GM21447 (cell line): Measurements from ENCODE around the gene CARMIL1.

Experiments used
- ATAC-seq: cut with Tn5 transposase; IDR thresholded peaks from one replicate; pipeline ENCODE4 v1.9.1; 2021; ENCODE audit not compliant: unreplicated experiment

The CARMIL1 gene

DNA sequence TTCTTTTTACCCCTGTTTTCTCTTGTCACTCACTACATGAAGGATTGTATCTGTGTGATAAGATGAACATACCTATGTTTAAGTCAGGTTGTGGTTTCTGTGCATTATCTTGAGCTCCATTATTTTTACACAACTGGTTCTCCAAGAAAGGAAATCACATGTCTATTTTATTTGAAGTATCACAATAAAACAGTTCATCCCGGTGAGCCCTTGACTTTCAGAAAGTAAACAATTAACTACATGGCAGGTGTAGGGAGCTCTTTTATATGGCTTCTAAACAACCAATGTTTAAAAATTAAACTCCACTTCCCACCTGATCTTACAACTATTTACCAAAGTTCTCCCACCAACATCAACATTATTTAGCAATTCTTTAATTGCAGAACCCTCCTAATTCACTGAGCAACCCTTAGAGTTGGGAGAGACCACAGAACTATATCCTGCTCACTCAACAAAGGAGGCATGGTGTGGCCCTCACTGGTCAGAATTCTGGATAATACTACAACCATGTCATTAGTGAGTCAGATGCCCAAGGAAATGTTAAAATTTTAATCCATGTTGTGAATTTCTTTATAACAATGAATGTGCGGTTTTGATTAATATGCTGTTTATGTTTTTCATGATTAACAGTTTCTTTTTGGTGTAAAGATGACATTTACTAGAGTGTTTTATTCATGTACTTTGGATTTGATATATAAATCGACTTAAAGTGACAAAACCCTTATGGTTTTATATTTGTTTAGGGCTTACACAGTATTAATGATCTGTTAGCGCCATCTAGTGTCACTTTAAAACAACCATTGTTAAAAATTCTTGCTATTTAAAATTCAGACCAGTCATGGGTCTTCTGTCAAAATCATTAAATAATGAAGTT lies 322.9 kb downstream of the CARMIL1 start:
- ATAC-seq, result no peak

DNA sequence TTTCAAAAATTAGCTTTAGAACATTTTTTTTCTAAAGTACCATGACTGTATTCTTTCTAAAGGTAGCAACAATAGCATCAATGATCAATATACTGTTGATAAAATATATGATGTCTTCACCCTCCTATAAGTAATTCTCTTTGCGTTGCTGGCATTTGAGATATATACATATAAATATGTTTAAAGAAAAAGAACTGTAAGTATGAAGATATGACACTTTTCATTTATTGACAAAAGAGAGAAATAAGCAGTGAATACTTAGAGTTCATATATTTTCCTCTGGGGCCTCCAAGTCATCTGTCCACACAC lies 323.5 kb downstream of the CARMIL1 start:
- no peak for ATAC-seq

DNA sequence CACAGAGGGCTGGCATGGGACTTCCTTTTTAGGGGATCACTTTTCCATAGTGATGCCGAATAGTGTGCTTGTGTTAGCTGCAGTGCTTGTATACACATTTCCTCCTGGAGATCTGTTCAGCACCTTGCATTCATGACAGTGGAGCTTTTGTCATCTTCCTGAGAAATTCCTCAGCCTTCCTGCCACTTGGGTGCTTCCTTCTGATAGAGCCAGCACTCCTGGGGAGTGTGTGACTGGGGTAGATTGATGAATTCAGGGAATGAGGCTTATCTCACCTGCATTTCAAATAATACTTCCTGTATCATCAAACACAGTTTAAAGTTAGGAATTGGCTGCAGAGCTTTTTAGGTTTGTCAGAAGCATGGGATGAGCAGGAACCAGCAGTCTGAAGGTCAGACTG lies 324.1 kb downstream of the CARMIL1 start:
- ATAC-seq, result no peak

DNA sequence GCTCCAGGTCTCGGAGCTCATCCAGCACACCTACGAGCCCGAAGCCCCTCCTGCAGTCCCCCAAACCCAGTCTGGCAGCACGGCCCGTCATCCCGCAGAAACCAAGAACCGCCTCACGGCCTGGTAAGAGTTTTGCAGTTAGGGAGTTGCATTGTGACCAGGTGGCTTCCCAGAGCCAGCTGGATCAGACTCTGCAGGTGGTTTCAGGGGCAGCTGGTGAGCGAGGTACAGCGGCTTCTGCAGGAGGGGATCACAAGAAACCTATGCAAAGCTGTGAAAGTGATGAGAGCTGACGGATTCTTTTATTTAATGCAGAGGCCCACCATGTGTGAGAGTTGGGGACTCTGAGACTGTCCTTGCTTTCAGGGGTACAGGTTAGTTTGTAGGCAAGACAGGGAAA lies 327.0 kb downstream of the CARMIL1 start:
- ATAC-seq, result no peak

DNA sequence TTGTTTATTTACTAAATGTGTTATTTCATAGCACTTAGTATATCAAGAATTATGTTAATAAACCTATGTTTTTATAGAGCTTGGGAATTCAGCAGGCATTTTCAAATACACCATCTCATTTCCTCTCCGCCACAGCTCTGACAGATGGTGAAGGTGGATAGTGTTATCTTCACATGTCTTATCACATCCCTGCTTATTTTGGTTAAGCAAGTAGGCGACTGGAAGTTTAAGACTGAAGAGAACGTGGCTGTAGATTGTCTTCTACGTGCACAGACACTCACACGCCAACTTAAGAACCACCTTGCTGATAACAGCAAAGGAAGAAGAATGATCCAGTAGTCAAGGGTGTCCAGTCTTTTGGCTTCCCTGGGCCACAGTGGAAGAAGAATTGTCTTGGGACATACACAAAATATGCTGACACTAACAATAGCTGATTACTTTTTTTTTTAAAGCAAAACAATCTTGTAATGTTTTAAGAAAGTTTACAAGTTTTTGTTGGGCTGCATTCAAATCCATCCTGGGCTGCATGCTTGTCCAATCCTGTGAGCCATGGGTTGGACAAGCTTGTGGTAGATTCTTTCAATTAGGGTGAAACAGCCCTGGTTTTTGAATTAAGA lies 329.5 kb downstream of the CARMIL1 start:
- ATAC-seq, result no peak

DNA sequence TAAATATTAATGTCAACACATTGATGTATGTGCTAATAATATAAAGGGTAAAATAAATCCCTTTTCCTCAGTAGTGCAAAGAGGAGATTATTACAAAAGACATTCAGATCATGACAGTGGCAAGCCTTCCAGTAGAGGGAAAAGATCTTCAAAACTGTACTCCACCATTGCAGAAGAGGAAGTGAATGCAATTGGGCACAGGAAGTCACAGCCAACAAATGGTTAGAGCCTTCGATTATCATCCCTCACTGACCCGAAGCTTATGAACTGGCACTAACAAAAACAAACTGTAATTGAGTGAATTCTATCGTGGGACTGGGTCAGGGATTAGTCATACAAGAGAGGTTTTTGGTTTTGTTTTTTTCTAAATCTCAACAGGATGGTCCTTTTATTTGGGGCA lies 333.5 kb downstream of the CARMIL1 start:
- no peak for ATAC-seq

DNA sequence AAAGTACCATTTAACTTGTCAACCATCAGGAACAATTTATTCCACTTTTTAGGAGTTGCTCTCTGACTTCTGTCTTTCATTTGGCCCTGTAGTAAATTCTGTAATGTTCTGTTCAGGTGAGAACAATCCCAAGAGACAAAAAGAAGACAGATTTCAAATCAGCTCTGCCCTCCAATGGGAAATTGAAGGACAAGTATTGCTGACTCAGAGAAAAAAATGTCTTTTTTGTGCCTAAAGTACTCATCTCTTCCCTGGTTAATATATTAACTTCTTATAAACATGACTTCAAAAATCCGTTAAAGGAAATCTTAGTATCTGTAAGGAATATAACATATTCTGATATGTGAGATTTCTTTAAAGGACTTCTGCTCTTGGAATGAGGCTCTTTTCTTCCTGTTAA lies 334.2 kb downstream of the CARMIL1 start:
- no peak for ATAC-seq

DNA sequence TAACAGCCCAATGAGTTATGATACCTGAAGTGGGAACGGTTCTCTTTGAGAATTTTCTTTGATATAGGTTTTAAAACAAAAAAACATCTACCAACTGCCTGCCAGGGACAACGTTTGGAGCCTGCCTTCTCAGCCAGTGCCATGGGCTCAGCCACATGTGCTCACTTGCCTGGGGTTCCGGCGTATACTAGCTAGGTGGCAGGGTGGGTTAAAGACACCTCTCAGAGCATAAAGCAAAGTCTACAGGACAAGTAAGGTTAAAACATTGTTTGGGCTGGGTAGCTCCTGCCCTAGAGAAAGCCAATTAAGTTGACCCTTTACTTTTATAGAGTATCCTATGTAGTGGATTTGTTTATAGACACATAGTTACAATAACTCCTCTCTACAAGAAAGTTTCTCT lies 334.9 kb downstream of the CARMIL1 start:
- ATAC-seq, result no peak

DNA sequence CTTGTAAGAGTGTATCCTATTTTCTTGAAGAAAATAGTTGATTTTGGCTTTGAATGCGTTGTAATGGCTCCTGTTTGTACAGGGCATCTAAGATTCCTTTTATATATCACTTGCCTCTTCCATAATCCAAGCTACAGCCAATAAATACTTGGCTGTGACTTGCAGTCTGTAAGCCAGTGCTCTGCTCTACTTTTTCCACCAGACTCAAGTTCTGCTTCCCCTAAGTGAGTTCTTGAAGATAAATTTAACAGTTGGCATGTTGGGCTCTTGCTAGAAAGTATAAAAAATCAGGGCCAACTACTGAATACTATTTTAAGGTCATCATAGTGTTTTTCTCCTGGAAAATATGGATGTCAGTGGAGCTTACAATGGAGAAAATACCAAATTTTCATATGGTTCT lies 336.3 kb downstream of the CARMIL1 start:
- no peak for ATAC-seq

DNA sequence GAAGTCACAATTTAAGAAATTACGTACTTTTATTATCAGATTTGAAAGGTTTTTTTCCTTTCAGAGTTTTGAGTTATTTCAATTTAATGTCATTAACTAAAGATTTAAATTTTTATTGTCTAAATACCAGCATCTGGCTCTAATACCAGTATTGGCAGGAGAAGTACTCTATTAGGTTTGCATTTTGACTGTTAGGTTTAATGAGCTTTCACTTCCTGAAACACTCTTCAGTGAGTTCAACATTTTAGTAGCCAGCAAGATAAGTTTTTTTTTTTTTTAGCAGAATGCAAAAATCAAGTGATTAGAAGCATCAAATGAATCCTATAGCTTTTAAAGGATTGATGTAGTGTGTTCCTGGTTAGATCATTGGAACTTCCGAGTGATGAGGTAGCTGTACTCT lies 338.8 kb downstream of the CARMIL1 start:
- ATAC-seq, result no peak

DNA sequence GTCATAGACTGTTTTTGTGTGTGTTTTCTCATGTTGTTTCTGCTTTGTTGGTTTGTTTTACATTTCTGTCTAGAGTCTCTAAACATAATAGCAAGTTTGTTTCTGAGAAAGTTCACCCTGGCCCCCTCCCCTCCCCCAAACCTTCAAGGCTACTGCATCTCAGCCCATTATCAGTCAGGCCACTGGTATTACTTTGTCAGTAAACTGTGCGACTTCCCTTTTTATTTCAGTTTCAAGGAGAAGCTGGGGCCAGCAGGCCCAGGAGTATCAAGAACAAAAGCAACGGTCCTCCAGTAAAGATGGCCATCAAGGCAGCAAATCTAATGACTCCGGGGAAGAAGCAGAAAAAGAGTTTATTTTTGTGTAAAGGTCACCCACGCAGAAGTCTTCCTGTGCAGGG lies 340.0 kb downstream of the CARMIL1 start:
- ATAC-seq, result no peak

DNA sequence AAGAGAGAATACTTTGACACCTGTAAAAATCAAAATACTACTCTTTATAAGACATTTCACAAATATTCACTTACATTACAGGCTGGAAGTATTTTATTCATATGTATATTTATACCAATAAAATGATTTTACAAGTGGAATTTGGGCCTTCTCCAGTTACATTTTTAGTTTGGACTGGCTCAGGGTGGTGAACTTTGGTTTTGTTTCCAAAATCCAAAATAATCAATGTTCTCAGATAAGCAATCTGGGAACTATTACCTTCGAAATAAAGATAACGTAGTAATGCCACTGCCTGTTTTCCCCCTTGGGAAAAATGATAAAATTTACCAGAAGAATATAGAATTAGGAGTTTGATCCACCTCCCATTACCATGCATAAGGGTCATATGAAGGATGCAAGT lies 341.2 kb downstream of the CARMIL1 start:
- ATAC-seq, result no peak

DNA sequence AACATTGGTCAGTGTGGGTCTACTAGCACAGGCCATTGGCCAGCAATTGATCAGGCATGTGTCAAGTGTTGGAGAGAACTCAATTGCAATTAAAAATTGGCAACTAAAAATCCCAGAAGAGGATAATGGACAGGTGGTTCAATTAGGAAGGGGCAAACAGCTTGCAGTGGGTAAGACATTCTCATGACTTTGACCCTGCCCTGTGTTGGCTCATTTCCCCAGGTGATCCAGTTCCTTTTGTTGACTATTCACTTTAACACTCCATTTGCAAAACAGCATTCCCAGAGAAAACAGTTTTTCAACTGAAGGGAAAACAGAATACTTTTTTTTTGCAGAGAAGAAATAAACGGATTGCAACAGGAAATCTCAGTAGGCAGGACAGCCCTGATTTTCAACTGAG lies 343.9 kb downstream of the CARMIL1 start:
- ATAC-seq, result no peak

DNA sequence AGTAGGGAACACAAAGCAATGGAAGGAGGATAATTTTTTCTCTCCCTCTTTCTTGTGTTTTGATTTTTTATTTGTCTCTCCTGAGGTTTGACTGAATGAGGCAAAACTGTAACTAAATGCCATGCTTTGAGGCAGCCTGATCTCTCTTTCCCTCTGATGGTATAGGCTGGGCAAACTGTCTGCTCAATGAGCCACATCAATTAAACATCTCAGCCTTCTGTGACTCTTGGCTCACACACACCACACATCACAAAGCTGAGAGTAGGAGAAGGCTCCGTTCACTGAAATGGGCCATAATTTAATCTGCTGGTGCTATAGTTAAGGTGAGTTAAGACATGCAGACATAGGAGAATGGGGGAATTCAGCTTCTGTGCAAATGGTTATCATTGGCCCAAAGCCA lies 344.7 kb downstream of the CARMIL1 start:
- no peak for ATAC-seq

DNA sequence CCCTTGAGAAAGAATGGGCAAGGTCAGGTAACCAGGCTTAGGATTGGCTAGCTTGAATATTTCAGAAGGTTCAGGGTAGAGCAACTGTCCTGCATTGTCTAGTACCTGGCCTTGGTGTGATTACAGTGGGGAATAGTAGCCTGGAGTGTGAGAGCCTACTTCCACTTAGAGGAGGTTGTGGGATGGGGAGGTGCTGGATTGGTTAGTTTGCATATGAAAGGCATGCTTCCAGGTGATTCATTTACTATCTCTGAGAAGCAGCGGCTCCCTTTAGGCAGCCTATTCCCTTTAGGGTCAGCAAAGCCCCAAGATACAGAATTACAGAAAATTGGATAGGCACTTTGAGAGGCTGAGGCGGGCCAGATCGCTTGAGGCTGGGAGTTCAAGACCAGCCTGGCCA lies 347.8 kb downstream of the CARMIL1 start:
- ATAC-seq, result no peak

DNA sequence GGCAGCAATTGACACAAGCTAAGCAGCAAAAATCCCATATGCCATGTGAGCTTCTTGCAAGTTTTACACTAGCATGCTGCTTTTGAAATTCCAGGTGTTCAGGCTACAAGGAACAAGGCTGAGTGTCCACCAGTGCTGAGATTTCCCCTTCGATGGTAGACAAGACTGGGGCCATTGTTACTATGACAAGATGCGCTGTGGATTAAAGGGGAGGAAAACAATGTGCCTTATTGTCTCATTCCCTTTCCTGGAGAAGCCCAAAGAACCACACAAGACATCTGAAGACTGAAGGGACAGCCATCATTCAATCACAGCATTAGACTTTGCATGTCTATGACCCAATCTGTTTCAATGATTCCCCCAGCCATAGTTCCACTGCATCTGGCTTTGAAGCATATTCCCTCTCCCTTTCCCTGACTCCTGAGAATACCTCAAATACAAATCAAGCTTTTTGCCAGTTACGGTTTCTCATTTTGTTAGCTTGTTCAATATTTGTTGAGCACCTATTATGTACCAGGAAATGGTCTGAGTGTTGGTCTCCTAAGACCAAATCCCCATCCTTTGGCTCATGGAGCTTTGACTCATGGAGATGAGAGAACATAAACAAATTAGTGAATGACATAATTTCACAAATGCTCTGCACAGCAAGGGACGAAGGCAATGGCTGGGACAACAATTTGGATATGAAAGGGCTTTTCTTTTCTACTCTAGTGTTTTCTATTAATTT lies 349.5 kb downstream of the CARMIL1 start:
- ATAC-seq, result no peak

DNA sequence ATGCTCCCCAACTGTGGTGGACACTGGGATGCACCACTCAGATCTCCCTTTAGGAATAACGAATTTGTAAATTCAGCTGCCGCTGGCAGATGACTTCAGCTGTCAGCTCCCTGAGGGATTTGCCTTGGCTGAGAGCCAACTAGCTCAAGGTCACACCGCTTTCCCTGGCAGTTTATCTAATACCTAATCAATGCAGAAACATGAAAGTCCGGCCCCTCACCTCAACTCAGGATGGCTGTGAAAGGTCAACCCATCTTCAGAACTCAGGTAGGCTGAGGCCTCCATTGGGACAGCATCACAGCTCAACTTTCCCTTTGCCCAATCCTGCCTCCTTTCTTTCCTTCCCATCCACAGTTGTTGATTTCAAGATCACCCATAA lies 350.0 kb downstream of the CARMIL1 start:
- no peak for ATAC-seq

DNA sequence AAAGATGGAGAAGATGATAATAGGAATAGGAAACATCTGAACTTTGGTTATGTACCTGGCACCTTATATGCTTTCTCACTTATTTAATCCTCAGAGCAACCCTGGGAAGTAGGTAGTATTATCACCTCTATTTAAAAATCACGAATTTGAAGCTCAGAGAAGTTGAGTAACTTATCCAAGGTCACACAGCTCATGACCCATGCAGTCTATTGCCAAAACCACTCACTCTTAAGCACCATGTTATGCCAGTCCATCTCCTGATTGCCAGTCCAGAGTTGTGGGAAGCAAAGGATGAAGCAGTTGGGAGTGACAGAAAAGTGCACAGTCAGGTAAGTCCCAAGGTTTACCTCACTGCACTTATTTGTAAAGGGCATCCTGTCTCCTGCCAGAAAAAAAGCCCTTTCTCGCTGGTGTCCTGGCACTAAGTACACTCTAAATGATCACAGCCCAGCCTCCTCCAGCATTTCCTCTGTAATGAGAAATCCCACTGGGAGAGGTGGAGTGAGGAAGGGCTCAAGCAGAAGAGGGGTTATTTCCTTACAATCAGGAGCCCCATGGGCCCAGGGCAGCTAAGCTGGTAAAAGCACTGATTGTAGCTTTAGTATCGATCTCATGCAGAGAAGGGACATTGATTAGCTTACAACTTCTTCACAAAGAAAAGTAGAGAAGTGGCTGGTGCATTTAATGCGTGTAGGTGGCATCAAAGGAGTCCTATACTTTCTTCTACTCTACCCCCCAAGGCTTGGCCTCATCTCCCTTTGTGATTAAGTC lies 351.5 kb downstream of the CARMIL1 start:
- no peak for ATAC-seq

DNA sequence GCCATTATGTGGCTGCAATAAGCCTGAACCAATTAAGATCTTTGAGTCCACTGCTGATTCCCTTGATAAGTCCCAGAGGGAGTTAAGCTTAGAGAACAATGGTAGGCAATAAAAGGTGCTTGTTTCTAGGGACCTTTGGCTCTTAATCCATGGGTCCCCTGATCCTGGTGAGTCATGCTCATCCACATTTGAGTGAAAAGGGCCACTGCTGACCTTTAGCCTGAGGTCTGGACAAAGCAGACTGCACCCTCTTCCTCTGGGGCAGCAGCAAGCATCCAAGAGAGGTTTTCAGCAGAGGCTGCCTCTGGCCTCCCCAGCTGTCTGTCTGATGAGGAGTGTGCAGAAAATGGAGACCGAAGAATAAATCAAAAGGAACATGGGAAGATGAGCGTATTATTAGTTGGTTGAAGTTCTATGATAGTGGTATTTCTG lies 356.7 kb downstream of the CARMIL1 start:
- ATAC-seq, result no peak

DNA sequence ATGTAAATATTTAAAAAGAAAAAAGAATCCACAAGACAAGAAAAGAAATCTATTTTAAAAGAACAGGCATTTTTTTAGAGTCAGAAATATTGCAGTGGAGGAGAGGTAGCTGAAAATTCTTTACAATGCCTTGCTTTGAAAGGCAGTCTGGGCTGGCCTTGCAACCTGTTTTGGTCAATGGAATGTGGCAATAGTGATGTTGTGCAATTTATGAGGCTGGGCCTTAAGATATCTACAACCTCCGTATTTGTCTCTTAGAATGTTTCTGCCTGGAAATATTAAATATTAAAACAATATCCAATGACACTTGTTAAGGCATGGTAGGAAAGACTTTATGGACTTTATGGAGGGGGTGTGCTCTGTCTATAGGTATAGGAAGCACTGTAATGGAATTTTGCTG lies 358.0 kb downstream of the CARMIL1 start:
- ATAC-seq, result no peak

DNA sequence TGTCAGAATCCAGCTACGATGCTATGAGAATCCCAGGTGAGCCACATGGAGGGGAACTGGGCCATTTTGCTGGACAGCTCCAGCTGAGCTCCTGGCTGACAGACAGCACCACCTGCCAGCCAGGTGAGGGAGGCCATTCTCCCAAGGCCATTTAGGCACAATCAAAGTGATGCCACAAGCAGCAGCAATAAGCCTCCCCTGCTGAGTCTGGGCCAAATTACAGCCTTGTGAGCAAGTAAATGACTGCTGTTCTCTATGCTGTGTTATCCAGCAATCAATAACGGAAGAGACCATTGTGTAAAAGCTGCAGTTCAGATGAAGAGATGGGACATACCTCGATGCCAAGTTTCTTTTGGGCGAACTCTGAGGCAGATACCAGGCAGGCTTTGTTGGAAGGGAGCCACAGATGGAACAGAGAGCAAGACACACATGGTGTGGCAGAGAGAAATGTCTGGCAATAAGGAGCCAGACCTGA lies 358.8 kb downstream of the CARMIL1 start:
- no peak for ATAC-seq
